SIG-M5 (cell line): ENCODE results near the gene RADIL.

ENCODE experiments used
- DNase-seq: peaks from one replicate; lab custom pipeline; 2025; lab: John Stamatoyannopoulos, UW

Gene RADIL

DNA sequence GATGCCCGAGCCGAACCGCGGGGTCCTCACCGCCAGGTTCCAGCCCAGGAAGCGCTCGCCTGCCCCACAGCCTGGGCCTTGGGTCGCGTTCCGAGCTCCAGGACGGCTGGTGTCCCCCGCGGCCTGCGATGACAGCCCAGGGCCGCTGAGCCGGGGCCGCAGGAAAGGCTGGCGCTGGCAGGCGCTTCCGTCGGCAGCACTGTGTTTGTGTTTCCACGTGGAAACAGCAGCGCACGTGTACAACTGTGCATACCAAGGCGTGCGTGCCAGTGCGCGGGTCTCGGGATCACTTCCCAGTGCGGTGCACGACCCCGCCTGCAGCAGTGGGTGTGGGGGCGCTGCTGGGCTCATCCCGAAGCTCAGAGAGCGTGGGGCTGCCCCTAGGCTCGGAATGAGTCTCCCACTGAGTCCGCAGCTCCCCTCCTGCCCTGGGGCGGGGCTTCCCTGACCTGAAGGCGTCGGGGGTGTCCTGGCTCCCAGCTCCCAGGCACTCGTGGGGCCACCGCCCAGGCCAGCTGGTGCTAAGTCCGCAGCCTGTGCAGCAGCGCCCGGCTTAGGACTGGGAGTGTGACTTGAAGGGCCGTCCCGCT is 90.9 kb downstream of the RADIL start:
- no peak for DNase-seq

DNA sequence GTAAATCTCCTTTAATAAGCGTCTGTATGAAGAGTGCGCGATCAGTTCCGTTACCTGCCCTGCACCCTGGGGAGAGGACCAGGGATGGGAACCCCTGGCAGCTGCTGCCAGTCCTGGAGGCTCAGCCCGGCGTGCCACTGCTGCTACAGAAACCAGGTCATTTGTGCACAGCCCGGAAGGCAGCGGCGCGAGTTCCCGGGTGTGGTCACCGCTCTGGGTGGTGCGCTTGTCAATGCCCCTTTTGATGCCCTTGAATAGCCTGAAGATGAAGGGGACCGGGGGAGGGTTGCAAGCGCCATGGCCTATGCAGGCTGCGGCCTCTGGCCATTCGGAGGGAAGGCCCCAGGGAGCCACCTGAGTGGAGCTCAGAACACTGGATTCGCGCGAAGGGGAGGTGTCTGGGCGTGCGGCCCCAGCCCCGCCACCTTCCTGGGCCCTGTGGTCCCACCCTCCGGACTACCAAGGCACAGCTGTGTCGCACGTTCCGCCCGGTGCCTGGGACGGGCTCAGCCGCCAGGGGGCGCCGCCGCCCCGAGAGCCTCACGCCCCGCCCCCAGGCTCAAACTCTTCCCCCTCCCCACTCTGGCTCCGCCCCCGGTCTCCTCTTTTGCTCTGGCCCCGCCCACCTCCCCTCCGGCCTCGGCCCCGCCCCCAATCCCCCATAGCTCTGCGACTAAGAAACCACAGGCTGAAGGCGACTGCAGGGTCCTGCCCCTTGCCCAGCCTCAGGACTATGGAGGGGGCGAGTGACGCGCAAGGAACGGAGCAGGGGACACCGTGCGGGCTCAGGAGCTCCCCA is 91.6 kb downstream of the RADIL start:
- DNase-seq, result no peak

DNA sequence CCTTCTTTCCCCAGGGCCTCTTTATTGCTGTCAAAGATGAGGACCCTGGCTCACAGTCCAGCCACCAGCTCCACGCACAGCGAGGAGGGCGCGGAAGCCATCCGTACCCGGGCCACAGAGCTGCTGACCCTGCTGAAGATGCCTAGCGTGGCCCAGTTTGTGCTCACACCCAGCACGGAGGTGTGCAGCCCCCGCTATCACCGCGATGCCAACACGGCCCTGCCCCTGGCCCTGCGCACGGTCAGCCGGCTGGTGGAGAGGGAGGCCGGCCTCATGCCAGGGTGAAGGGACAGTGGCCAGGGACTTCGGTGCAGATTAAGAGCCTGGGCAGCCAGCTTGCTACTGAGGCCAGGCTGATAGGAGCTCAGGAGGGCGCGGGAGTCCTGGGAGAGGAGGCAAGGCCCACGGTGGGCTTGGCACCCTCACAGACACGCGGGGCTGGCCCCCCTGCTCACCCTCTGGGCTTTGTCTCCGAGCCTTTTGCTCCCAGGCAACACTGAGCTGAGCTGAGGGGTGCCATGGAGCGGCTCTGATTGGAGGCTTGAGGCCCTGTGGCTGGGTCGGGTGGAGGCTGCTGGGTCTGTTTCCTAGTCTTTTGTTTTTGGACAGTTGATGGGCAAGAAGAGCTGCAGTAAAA is 92.3 kb downstream of the RADIL start:
- DNase-seq, result no peak

DNA sequence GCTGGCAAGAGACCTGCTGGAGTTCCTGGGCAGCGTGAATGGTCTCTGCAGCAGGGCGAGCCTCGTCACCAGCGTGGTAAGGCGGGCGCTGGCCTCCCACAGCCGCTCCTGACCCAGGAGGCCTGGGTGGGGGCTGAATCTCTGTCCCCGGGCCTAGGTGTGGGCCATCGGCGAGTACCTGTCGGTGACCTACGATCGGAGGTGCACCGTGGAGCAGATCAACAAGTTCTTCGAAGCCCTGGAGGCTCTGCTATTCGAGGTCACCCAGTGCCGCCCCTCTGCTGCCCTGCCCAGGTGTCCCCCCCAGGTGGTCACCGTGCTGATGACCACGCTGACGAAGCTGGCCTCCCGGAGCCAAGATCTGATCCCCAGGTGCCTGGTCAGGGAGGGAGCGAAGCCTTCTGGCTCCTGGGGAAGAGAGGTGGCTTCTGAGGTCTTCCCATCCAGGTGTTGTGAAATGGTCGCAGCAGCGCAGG is 93.0 kb downstream of the RADIL start:
- DNase-seq, result no peak

DNA sequence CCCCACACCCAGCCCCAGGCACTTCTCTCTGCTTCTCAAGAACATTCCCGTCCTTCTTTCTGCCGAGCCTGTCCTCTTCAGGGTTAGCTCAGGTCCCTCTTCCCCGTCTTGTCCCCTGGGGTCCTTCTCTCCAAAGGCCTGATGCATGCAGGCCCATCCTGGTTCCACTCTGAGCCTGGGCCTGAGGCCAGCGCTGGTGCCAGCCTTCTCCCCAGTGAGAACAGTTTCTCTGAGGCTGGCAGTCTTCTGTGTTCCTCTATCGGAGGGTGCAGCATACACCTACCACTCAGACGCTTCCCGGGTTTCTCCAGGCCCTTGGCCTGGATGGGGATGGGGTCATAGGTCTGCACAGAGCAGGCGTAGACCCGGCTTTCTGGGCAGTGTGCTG is 93.4 kb downstream of the RADIL start:
- no peak for DNase-seq

DNA sequence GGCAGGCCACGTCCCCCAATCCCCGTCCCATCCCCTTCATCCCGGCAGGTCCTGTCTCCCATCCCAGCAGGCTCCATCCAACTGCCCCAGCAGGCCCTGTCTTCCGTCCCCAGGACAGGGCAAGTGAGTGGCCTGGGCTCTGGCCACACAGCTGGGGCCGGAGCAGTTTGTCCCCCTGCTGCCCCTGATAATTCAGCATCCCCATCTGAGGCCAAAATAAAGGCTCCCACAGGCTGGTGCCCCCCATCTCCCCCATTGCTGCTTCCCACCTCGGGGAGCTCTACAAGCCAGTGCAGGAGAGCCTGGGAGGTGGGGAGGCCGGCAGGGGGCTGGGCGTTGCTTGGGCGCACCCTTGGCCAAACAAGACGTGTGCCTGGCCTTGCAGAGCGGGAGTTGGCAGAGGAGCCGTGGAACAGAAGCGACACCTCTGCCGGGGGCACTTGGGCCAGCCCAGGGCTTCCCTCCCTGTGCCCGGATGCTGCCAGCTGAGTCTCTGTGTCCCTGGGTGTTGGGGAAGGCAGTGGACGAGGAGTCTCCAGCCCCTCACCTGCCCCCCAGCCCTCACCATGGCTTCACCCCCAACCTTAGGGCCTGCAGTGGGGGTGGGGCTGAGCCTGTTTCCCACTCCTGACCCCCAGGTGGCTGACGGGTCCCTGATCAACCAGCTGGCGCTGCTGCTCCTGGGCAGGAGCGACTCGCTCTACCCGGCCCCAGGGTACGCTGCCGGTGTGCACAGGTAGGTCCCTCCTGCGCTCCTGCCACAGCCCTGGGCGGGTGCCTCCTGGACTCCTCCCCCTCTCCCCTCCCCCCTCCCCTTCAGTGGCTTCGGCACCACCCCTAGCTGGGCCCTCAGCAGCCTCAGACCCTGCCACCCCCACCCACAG is 94.1 kb downstream of the RADIL start:
- DNase-seq, result no peak

DNA sequence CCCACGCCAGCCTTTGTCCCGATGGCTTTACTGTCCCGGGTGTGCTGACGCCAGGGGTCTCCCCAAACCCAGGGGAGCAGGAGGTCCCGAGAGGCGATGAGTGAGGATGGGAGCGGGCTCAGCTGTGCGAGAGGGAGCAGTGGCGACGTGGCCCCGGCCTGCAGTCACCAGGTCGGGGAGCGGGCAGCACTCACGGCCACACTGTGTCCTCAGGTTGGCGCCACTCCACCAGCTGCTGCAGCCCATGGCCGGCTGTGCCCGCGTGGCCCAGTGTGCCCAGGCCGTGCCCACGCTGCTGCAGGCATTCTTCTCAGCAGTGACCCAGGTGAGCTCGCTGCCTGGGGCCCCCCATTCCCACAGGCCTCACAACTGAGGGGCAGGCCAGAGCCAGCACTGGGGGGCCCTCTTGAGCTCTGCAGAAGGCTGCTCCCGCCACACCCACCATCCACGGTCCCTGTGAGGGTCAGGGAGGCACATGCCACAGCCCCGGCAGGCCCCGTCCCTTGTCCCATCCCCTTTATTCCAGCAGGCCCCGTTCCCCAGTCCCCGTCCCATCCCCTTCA is 94.8 kb downstream of the RADIL start:
- DNase-seq, result no peak

DNA sequence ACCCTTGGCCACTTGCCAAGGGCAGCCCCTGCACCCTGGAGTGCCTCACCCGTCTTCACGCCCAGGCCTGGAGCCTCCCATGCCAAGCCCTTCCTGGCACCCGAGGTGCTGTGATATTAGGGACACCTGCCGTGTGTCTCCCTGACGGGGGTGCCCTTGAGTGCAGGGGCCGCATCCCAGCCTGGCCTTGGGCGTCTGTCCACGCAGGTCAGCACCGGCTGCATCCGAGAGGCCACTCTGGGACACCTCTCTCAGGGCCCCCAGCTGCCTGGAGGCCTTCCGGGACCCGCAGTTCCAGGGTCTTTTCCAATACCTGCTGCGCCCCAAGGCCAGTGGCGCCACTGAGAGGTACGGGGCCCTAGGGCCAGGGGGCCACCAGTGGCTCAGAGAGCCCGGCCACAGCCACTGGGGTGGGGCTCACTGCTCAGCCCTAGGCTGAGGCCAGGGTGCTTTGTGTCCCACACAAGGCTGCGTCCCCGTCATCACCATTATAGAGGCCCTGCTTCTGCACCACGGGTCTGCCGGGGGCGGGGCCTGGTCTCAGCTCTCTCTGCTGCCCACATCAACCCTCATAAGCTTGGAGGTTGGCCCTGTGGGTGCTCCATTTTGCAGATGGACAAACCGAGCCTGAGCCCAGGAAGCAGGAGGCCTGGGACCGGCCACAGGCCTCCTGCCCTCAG is 95.4 kb downstream of the RADIL start:
- no peak for DNase-seq

DNA sequence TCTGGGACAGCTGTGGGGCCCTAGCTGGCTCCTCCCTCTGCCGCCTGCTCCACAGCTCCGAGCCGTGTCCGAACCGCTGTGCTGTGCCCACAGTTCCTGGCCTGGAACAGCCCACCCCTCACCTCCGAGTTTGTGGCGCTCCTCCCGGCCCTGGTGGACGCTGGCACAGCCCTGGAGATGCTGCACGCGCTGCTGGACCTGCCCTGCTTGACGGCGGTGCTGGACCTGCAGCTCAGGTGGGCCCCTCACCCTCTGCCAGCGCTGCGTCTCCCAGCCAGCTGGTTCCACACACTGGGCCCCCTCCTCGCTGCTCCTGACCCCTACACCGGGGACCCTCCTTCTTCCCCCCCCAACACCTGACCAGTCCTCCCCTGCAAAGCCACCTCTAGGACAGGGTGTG is 96.0 kb downstream of the RADIL start:
- no peak for DNase-seq

DNA sequence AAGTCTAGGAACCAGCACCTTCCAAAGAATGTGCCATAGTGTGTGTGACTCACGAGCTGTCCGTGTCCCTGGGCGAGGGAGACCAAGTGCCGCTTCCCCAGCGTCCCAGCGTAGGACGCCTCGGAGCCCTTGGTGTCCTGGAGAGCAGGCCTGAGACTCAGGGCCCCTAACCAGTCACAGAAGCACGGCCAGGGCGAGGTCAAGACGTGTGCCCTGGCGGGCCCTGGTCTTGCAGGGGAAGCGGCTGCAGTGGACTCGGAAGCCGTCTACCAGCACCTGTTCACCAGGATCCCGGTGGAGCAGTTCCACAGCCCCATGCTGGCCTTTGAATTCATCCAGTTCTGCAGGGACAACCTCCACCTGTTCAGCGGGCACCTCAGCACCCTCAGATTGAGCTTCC is 97.5 kb downstream of the RADIL start:
- DNase-seq, result no peak

DNA sequence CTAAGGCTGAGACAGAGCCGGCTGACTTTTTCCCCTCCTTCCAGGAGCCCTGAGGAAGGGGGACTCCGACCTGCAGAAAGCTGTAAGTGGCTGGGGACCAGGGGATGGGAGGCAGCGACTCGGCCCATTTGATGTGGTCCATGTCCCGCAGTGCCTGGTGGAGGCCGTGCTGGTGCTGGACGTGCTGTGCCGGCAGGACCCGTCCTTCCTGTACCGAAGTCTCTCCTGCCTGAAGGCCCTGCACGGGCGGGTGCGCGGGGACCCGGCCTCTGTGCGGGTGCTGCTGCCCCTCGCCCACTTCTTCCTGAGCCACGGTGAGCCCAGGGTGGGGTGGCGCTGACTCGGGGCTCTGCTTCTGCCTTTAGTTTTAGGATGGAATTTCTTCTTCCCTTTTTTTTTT is 98.1 kb downstream of the RADIL start:
- no peak for DNase-seq

DNA sequence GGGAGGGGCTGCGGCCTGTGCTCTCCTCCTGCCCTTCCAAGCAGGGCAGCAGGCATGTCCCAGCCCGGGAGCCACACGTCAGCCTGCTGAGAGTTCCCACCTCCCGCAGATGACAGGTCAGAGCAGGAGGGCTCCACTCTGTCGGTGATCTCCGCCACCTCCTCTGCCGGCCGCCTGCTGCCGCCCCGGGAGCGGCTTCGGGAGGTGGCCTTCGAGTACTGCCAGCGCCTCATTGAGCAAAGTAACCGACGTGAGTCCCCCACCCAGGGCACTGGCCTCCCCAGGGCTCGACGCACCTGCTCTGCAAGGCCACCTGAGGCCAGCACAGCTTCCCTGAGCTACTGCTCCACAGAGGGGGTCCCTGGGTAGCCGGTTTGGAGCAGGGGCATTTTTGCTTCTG is 98.7 kb downstream of the RADIL start:
- DNase-seq, result no peak

DNA sequence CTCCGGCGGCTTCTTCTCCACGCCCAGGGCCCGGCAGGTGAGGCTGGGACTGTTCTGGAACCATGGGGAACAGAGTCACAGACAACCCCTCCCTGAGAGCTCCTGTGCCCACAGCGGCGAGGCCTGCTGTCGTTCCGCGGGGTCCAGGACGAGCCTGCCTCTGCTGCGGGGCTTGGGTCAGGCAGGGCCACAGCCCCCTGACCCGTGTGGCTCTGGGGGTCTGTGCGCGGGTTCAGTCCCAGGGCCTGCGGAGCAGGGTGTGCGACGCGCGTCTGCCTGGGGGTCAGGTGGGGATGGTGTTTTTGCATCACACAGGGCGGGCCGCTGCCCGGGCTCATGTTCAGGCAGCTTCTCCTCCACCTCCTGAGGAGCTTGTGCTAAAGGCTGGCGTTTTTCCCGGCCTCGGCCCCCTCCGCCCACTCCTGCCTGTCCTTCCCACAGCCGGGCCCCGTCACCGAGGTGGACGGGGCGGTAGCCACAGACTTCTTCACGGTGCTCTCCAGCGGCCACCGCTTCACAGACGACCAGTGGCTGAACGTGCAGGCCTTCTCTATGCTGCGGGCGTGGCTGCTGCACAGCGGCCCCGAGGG is 99.7 kb downstream of the RADIL start:
- no peak for DNase-seq

DNA sequence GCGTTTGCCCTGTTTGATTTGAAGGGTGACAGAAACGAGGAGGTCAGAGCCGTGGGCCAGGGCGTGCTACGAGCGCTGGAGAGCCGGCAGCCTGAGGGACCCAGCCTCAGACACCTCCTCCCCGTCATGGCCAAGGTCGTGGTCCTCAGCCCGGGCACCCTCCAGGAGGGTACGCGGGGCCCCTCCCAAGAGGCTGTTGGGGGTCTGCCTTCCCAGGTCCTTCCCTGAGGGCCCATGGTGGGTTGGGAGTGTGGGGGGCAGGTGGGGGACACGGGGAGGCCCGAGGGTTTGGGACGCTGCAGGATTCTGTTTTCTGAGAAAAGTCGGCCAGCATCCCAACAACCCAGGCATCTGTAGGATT is 100.2 kb downstream of the RADIL start:
- no peak for DNase-seq

DNA sequence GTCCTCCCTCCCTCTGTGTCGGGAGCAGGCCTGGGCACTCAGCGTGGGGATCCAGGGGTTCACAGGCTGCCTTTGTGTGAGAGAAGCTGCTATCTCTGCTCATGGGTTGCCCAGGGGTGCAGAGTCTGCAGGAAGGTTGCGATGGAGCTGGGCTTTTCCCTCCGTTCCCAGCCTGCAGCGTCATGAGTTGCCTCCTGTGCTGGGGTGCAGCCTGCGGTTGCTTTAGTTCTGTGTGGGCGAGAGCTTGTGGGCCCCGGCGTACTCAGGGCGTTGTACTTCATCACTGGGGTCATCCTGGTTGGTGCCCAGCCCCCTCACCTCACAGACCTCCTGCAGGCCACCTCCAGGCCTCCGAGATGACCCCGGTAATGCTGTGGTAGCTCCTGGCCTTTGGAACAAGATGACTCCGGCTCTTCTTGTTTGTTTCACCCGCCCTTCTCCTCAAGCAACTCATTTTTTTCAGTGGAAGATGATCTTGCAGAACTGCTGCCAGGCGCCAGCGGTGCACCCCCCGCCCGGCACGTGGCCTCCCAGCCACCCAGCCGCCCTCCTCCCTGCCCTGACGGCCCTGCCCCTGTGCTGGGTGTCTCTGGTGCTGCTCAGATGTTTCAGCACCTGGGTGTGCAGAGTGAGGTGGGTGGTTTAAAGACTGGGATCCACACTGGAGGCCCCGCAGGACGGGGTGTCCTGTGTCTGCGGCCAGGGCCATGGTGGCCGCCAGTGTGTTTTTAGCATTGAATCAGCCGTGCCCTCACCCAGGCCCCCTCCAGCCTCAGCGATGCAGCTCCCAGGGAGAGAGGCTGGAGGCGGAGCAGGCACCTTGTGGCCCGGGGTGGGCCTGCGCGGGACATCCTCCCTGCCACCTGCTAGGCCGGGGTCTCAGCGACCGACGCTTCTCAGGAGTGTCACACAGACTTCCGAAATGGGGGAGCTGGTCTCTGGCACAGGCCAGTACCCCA is 100.9 kb downstream of the RADIL start:
- no peak for DNase-seq

DNA sequence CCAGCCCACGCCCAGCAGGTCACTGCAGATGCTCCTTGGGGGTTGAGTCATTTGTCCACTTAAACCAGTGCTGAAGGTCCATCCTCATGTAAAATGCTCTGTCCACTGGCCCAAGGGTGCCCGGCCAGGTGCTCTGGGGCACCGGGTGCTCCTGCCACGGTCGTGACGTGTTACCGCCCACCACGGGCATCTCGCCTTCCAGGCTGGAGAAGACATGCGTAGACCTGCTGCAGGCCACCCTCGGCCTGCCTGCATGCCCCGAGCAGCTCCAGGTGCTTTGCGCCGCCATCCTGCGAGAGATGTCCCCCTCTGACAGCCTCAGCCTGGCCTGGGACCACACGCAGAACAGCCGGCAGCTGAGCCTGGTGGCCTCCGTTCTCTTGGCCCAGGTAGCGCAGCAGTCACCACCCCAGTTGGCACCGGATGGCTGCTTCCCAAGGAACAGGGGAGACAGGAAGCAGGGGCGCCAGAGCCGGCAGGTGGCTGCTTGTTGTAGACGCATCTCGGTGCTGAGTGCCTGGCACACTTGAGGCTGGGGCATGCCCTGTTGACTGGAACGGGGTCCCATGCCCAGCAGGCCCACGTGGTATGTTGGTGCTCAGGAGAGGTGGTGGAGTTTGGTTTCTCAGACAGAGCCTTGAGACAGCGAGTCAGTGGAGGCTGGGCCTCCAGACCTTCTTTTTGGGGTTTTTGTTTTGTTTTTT is 102.0 kb downstream of the RADIL start:
- no peak for DNase-seq

DNA sequence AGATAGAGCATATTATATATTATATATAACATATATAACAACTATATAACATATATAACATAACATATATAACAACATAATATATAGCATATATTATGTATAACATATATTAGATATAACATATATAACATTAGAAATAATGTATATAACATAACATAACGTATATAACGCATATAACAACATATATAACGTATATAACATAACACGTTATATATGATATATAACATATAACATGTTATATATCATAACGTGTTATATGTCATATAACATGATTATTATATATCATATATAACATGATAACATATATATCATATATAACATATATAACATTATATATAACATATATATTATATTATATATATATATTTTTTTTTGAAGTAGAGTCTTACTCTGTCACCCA is 104.4 kb downstream of the RADIL start:
- no peak for DNase-seq

DNA sequence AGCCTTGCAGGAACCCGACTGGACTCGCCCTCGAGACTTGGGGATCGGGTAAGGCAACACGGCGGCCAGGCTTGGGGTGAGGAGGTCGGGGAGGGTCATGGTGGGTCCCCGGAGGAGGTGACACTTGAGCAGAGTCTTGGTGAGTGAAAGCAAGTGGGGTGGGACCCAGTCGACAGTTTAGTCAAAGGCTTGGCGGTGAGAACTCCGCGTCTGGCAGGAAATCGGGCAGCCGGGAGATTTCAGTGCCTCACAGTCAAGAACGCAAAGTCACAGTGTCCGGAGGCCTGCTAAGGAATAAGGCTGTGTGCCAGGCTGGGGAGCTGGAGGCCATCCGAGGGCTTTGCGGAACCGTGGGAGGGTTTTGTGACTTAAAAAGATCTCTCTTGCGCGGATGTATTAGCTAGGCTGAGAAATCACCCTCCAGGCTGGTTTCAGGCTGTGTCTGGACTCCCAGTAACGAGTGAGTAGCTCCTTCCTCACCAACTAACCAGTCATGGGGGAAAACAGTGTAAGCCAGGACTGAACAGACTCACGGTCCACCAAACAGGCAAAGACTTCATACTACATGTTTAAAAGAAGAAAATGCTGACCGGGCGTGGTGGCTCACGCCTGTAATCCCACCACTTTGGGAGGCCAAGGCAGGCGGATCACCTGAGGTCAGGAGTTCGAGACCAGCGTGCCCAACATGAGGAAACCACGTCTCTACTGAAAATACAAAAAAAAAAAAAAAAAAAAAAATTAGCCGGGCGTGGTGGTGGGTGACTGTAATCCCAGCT is 107.5 kb downstream of the RADIL start:
- no peak for DNase-seq
